Fibroblast of the conjunctiva (primary cell): ENCODE results near the gene OR11A1.
"Not testable (repeated sequence)": the region's sequence is repeated elsewhere in the genome, so short reads cannot be mapped to it uniquely, and the experiment has no call there.

ENCODE experiments used
- DNase-seq: peaks from one replicate; pipeline ENCODE4 v3.0.0-alpha.2; 2010; ENCODE audit warnings: low read depth

Gene OR11A1

DNA sequence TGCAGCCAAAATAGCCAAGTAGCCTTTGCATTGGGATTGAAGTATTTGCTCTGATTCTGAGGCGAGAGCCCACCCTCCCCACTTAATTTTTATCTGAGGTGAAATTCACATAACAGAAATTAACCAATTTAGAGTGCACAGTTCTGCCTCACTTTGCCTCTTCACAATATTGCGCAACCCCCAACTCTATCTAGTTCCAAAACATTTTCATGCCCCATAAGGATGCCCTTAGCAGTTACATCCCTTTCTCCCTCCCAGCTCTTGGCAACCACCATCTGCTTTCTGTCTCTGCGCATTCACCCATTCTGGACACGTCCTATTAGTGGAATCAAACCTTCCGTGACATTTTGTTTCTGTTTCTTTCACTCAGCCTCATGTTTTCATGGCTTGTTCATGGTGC, 21.9 kb upstream of the OR11A1 start:
- no peak for DNase-seq

DNA sequence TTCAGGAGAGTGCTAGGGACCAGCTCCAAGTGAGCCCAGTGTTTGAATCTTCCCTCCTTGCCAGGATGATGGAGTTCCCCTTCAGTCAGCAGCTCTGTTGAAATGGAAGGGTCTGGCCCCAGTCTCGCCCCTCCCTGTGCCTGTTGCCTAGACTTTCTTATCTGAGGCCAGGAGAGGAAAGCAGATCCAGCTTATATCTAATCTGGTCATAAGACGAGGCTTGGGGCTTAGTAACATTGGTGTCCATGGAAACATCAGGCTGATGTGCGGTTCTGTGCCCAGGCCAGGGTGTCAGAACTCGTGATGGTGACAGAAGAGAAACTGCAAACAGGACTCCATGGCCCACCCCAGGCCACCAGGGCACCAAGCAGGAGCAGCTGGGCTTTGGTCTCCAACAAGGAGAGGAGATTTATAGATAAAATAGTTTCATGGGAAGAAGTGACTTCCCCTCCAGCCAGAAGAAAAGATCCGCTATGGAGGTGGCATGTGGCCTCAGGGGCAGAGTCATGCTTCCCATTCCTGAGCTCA, 21.1 kb upstream of the OR11A1 start:
- DNase-seq = no peak

DNA sequence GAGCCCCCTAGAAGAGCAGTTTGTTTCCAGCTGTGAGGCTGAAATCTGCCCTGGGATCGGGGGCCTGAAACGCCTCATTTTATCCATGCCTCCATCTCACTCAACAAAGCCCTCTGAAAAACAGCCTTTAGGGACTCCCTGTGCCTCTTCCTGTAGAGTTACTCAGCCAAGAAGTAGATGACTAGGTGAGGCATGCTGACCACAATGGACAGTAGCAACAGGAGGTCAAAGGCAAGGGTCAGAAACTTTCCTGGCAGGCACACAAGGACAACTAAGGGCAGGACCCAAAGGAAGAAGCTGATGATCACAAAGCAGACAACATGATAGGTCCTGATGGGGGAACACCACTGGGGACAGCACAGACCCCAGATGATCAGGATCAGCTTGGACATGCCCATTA, 18.1 kb upstream of the OR11A1 start:
- no peak for DNase-seq

DNA sequence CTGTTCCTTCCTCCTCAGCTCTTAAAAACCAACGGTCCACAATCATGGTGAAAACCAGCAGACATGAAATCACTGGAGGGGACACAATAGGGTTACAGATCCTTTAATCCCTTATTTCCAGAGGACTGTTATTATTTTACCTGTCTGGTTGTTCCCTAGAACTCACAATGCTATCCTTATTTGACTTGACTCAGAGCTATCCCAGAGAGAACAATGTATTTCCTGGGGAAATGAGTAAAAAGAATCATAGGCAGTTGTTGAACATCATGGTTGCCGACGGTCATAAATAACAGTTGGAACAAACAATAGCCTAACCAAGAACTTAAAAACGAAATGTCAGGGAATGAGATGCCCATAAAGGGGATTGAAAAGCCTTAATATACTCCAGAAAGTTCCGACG, 9.4 kb upstream of the OR11A1 start:
- DNase-seq = no peak

DNA sequence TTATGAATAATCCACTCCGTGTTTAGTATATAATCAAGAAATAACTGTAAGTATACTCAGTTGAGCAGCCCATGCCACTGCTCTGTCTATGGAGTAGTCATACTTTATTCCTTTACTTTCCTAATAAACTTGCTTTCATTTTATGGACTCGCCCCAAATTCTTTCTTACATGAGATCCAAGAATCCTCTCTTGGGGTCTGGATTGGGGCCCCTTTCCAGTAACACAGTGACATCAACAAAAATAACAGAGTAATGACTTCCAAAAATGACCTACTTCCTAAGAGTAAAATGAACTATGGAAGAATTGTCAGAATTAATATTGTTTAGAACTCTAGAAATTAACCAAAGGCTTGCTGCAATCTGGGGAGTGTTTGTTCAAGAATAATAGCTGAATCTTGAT, 8.9 kb upstream of the OR11A1 start:
- DNase-seq = no peak

DNA sequence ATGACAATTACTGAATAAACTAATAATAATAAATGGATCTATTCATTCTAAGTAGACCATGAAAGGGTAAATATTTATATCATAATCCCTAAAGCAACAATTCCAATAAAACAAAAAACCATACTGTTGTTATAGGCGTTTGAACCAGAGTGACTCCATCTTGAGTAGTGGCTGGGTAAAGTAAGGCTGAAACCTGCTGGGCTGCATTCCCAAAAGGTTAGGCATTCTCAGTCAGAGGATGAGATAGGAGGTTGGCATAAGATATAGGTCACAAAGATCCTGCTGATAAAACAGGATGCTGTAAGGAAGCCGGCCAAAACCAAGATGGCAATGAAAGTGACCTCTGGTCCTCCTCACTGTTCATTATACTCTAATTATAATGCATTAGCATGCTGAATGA, 8.4 kb upstream of the OR11A1 start:
- no peak for DNase-seq

DNA sequence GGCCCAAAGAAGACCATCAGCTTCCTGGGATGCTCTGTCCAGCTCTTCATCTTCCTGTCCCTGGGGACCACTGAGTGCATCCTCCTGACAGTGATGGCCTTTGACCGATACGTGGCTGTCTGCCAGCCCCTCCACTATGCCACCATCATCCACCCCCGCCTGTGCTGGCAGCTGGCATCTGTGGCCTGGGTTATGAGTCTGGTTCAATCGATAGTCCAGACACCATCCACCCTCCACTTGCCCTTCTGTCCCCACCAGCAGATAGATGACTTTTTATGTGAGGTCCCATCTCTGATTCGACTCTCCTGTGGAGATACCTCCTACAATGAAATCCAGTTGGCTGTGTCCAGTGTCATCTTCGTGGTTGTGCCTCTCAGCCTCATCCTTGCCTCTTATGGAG, 5.2 kb upstream of the OR11A1 start:
- no peak for DNase-seq

DNA sequence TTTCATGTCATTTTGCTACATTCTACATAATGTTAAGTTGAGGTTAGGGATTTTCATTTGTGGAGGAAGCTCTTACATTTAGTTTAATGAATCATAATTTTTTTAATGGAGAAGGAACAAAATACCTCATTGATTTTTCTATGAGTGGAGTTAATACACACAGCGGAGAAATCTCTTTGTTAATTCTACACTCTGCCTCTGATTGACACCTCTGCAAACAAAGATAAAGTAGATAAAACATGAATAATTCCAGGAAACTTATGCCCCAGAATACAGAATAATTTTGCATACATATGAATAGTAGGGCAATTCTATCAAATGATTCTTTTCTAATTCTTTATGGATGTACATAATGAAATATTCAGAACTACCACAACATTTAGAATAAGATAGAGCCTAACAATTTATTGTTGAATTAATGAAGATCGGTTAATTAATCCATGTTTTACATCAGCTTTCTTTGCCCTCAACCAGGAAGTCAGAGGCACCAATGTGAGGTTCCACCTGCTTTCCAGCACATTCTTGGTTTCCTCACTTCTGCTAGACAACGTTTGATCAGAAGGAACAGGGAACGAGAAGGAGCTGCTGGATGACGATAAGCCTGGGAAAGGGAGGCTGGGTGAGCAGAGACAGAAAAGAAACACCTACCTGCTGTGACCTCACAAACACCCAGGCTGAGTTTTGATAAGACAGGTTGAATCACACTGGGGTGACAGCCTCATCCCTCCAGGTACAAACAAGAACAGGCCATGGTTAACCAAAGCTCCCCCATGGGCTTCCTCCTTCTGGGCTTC, 4.3 kb upstream of the OR11A1 start:
- no peak for DNase-seq

DNA sequence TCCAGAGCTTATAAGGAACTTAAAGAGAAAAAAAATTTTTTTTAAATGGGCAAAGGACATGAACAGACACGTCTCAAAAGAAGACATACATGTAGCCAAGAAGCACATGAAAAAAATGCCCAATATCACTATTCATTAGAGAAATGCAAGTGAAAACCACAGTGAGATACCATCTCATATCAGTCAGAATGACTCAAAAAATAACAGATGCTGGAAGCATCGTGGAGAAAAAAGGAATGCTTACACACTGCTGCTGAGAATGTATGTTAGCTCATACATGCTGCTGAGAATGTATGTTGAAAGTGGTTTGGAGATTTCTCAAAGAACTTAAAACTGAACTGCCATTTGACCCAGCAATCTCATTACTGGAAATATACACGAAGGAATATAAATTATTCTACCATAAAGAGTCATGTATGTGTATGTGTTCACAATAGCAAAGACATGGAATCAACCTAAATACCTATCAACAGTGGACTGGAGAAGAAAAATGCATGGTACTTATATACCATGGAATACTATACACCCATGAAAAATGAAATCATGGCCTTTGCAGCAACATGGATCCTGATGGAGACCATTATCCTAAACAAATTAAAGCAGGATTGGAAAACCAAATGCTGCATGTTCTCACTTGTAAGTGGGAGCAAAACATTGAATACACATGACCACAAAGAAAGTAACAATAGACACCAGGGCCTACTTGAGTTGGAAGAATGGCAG, 5.2 kb downstream of the OR11A1 start:
- DNase-seq = no peak

DNA sequence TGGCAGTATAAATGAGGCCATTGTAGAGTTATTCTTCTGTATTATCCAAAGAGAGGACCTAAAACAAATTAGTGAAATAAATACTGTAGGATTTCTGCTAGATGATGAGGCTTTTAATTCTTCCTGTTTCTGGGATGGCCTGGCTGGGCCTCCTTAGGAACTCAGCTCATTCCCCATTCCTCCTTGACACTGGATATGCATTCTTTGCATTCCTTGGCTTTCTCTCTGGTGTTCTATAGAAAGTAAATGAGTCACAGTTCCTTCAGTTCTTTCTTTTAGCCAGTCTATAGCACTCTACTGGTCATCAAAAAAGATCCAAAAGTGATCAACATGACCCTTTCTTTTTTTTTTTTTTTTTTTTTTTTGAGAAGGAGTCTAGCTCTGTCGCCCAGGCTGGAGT, 9.2 kb downstream of the OR11A1 start:
- no peak for DNase-seq

DNA sequence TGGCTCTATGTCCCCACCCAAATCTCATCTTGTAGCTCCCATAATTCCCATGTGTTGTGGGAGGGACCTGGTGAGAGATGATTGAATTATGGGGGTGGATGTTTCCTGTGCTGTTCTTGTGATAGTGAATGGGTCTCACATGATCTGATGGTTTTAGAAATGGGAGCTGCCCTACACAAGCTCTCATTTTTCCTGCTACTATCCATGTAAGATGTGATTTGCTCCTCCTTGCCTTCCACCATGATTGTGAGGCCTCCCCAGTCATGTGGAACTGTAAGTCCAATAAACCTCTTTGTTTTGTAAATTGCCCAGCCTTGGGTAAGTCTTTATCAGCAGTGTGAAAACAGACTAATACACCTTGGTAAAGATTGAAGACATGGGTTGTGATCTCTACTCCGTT, 12.8 kb downstream of the OR11A1 start:
- DNase-seq = not testable (repeated sequence)

DNA sequence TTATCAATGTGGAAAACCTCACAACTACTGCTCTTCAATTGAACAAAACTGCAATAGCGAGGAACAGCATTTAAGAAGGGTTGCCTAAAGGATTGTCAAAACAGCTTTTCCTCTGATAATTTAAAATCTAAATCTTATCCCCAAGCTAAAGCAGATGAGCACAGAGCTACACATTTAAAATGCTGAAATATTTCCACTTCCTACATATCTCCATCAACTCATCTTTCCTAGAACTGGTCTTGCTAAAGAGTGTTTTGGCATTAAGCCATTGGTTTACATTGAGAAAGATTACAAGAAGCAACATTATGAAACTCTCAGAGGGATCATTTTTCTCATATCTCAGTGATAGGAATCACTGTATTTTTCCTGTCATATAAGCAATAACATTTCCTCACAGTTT, 14.2 kb downstream of the OR11A1 start:
- no peak for DNase-seq

DNA sequence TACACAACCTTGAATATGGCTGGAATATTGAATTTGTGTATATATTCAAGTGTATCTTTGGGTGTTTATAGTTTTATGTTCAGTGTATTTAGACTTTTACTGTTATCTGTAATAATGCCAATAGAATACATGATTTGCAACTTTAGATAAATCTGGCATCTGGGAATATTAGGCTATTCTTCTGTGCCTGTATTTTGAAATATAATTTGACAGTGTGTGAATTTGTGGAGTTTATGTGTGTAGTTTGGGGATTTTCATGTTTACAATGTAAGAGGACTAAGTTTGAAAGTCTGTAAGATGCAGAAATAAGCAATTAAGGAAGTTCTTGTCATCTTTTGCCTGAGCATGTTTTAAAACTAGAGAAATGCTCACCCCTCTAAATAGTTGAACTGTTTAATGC, 17.9 kb downstream of the OR11A1 start, which contains the start of gene OR10C1:
Gene OR10C1, plus strand, starts transcription at position 301 of the 400 bp plus-strand sequence. CDS start 710 bp downstream, outside the sequence.
- no peak for DNase-seq

DNA sequence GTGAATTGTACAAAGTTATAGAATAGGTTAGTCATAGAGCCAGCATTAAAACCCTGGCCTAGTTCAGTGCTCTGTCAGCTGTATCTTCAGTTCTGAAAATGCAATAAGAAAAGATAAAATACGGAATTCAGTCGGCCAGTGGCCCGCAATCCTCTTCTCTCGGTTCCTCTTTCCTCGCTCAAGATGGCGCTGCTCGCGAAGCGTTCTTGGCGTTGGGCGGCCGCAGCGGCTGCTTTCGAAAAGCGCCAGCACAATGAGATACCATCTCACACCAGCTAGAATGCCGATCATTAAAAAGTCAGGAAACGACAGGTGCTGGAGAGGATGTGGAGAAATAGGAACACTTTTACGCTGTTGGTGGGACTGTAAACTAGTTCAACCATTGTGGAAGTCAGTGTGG, 20.1 kb downstream of the OR11A1 start:
- DNase-seq = not testable (repeated sequence)

DNA sequence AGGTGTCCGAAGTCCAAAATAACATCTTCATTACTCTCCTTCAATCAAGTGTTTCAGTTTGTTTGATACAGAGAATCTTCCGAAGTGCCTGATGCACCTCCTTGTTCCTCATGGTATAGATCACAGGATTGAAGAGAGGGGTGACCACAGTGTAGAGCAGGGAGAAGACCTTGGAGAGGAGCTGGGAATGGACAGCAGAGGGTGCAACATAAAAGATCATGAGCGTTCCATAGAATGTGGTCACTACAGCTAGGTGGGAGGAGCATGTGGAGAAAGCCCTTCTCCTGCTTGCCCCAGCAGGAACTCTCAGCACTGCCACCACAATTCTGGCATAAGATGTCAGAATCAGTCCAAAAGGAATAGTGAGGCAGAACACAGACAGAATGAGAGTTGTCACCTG, 30.2 kb downstream of the OR11A1 start:
- DNase-seq = no peak

DNA sequence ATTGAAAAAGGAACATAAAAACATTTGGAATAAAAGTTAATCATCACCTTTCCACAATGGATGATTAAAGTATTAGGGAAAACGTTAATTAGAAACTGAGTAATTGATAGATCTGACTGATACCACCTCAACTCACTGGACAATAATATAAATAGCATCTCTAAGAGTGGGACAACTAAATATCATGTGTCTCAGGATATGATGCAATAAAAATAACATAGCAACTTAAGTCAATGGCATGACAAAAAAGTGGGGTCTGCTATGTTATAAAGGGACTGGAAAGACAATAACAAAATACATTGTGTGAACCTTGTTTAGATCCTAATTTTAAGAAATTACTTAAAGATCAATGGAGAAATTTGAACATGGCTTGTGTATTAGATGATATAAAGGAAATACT, 31.8 kb downstream of the OR11A1 start:
- no peak for DNase-seq

DNA sequence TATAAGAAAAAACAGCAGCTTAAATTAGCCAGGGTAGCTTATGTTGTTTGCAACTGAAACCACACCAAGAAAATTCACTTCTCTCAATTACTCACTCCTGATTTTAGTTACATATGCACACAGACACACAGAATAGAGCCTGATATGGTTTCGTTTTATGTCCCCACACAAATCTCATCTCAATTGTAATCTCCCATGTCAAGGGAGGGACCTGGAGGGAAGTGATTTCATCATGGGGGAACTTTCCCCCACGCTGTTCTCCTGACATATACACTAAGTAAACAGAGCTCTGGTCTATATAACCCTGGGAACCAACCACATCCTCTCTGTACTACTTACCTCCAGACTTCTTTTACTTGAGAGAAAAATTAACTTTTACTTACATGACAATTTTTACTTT, 32.3 kb downstream of the OR11A1 start:
- DNase-seq = no peak

DNA sequence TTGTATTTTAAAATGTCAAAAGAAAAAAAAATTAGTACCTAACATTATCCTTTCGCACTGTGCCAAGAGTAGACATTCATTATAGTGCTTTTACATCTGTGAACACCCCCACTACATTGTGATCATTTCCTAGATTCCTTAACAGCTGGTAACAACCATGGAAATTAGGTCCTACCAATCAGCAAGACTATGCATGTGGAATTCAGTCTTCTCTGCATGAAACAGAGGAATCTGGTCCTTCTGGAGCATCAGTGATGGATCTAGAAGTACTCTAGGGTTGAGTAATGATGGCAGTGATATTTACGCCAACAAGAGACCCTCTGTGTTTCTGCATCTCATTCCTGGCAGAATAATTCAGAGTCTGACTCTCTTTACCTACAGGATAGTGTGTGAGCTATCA, 32.7 kb downstream of the OR11A1 start:
- DNase-seq = no peak

DNA sequence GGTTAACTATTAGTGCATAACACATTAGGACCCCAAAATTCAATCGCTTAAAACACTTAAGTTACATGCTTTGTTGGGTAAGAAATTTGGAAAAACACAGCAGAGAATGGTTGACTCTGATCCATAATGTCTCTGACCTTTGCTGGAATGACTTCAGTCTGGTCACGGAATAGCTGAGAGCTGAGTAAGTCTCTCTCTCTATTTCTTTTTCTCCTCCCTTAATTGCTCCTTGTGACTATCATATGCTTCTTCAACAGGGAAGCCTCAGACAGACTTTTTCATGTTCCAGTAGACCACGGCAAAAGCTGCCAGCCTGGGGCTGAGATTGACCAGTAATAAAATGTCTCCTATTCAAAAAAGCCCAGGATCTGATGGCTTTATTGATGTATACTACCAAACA, 37.4 kb downstream of the OR11A1 start:
- DNase-seq = no peak

DNA sequence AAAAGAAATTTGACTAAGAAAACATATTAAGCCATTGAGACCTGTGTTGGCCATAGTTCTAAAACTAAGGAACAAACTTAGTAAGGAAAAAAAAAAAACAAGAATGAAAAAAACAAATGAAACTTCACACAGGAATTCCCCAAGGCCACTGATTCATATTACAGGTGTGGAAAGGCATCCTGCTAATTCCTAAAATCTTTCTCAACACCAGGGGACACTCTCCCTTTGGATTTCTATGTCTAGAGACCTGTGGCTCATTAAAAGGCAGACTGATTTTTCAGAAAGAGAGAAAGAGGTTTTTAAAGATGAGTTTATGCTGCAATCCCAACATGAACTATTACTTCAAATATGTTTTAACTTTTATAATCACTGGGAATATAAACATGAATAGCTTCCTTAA, 42.3 kb downstream of the OR11A1 start, which contains the start of gene OR12D1:
Gene OR12D1, plus strand, starts transcription at position 341 of the 400 bp plus-strand sequence.
- DNase-seq = no peak

DNA sequence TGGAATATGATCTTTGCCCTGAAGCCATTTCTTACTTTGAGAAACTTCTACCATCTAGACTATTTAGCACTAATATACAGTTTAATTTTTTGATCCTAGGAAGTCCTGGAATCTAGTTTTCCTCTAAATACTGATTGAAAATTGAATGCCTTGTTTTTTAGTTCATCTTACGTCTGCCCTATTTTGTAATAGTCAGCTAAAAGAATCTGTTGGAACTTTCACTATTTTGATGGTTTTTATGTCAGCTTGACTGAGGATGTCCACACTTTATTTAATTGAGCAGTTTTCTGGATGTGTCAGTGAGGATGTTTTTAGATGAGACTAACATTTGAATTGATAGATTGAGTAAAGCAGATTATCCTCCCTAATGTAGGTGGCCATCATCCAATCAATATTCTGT, 53.1 kb downstream of the OR11A1 start:
- no peak for DNase-seq

DNA sequence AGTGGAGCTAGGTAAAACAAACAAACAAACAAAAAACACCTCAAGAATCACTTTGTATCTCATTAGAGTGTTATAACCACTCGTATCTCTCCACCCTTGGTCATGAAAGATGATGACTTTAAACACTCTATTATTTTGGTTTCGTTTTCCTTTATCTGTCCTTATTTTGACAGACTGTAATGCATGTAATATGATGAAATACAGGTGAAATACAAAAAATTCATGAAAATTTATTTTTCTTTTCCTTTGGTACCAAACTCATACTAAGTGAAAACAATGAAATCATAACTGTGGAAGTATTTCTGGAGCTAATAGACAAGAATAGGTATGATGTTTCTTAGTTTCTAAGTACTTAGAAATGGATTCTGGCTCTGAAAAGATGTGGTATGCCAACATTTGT, 57.3 kb downstream of the OR11A1 start:
- DNase-seq = no peak

DNA sequence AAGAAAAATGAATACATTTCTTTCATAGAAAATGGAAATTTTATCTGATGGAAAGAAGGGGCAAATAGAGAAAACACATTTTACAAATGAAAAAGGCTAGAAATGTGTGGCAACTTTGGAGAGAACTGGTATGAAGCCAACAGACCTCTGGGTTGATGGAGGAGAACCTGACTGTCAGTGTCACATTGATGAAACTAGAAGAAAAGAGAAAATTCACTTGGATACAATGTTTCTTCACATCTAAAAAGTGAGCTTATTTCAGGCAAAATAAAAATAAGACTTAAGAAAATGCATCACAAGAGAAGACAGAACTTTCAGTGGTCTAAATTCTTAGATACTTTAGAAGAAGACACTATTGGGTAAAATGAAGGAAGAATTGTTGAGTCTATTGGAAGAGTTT, 61.5 kb downstream of the OR11A1 start, which contains the start of gene OR12D2:
Gene OR12D2, plus strand, starts transcription at position 301 of the 400 bp plus-strand sequence. CDS start 1,069 bp downstream, outside the sequence.
- DNase-seq = no peak
